ENCODE data around the gene WDR81.
"Not testable (repeated sequence)": the region's sequence is repeated elsewhere in the genome, so short reads cannot be mapped to it uniquely, and the experiment has no call there.

Gene WDR81

GRCh38 chr17:1732241-1732832 is 7.8 kb downstream of the WDR81 start:
- DNase-seq = no peak

- no peak for DNase-seq
These were observed 8.4 kb downstream of the WDR81 start for GRCh38 chr17:1732833-1733321.

GRCh38 chr17:1733759-1734158 is 9.3 kb downstream of the WDR81 start:
- no peak for DNase-seq

- DNase-seq = no peak
These were observed 10.9 kb downstream of the WDR81 start for GRCh38 chr17:1735418-1735817.

- DNase-seq = no peak
These were observed 11.4 kb downstream of the WDR81 start for GRCh38 chr17:1735834-1736347.

GRCh38 chr17:1736348-1737281 is 12.1 kb downstream of the WDR81 start:
- DNase-seq = no peak

- no peak for DNase-seq
These were observed 13.2 kb downstream of the WDR81 start for GRCh38 chr17:1737531-1738291.

GRCh38 chr17:1741899-1742298 is 17.4 kb downstream of the WDR81 start:
- not testable (repeated sequence) for DNase-seq

- no peak for DNase-seq
These were observed 18.0 kb downstream of the WDR81 start, which contains the start of gene SERPINF2 for GRCh38 chr17:1742371-1743087. Gene SERPINF2 (plus strand): TSS chr17:1742871. CDS start chr17:1744996, 2,125 bp downstream.

GRCh38 chr17:1743088-1743439 is 18.6 kb downstream of the WDR81 start:
- DNase-seq = no peak

- no peak for DNase-seq
These were observed 20.3 kb downstream of the WDR81 start for GRCh38 chr17:1744551-1745512.

GRCh38 chr17:1745513-1746020 is 21.1 kb downstream of the WDR81 start:
- DNase-seq = no peak

GRCh38 chr17:1746975-1747543 is 22.6 kb downstream of the WDR81 start:
- no peak for DNase-seq

GRCh38 chr17:1750628-1751027 is 26.1 kb downstream of the WDR81 start:
- DNase-seq = no peak

- no peak for DNase-seq
These were observed 28.1 kb downstream of the WDR81 start for GRCh38 chr17:1752425-1753262.

- no peak for DNase-seq
These were observed 29.4 kb downstream of the WDR81 start for GRCh38 chr17:1753767-1754429.

GRCh38 chr17:1754430-1755112 is 30.1 kb downstream of the WDR81 start:
- DNase-seq = no peak

- DNase-seq = no peak
These were observed 30.8 kb downstream of the WDR81 start for GRCh38 chr17:1755252-1755826.
